Activated T-cell treated with anti-CD3 and anti-CD28 coated beads, Interleukin-2, amount 50 U/mL, for 72 hours (primary cell): ENCODE data around the gene GLUD1. TPM values are rescaled to one million over a fixed set of nuclear protein-coding genes. Genes with fewer than 3 reads are reported as not detected.
"Not testable (repeated sequence)": the region's sequence is repeated elsewhere in the genome, so short reads cannot be mapped to it uniquely, and the experiment has no call there.

Source experiments
- ATAC-seq, 2 donors: fragments of 150-1000 bp; cut with Tn5 transposase; replicated peaks in 1 of 2; 2 replicates each; pipeline ENCODE4 v1.10.0; 2021; ENCODE audit warnings: moderate library complexity in 2 of 2, mild to moderate bottlenecking in 1 of 2
- DNase-seq, 2 donors: peaks; one replicate each; pipeline ENCODE4 v3.0.0; 2021 to 2022; ENCODE audit warnings: mixed read lengths in 1 of 2
- H3K27ac Mint-ChIP-seq: one replicate; pipeline ENCODE4 v1.8.0; 2022; ENCODE audit warnings: mild to moderate bottlenecking, moderate library complexity, mixed read lengths
- H3K27me3 Mint-ChIP-seq: one replicate; pipeline ENCODE4 v1.8.0; 2022; ENCODE audit warnings: low read depth, mixed read lengths
- H3K36me3 Mint-ChIP-seq, 2 donors: one replicate each; pipeline ENCODE4 v1.8.0; 2022; ENCODE audit warnings: mixed read lengths in 2 of 2, mild to moderate bottlenecking in 1 of 2; ENCODE audit not compliant: insufficient read depth in 2 of 2
- H3K4me1 Mint-ChIP-seq: one replicate; pipeline ENCODE4 v1.8.0; 2022; ENCODE audit warnings: low read depth, mixed read lengths
- H3K4me3 Mint-ChIP-seq, 2 donors: one replicate each; pipeline ENCODE4 v1.8.0; 2022; ENCODE audit warnings: mild to moderate bottlenecking in 2 of 2, mixed read lengths in 2 of 2, moderate library complexity in 2 of 2
- H3K9me3 Mint-ChIP-seq, 2 donors: one replicate each; pipeline ENCODE4 v1.8.0; 2022; ENCODE audit warnings: mixed read lengths in 2 of 2
- total RNA-seq, 2 donors: library from RNA; stranded (reverse); gene quantifications; one replicate each; pipeline ENCODE4 v1.2.3, GENCODE V29; 2022

GLUD1 gene
- total RNA-seq, 2 donors from 2014 or later: 123 to 160 TPM

DNA sequence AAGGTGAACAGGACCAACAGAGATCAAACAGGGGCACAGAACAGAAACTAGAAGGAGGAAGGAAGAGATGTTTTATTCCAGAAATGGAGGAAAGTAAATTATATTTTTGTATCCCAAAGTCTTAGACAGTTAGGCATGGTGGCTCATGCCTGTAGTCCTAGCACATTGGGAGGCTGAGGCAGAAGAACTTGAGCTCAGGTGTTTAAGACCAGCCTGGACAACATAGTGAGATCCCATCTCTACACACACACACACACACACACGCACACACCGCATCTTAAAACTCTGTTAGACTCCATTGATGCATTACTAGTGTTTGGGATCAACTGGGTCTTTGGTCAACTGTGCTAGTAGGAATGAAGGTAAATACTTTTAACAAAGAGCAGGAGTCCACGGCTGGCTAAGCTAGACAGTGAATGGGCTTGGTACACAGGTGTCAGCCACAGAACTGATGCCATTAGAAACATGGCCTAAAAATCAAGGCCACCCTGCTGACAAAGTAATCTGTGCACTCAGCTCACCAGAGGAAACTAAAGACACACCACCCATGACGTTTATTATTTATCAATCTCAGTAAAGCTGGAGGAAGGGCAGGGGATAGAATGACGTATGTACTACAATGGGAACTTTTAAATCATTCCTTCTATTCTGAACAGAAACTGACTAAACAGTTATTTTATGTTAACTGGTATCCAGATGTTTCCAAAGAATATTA lies 10.9 kb downstream of the GLUD1 start:
- H3K27ac Mint-ChIP-seq: peak overlapping the region; percentile 96
- peaks cover 67% of the 10 kb centered on the region for H3K4me1 Mint-ChIP-seq
- H3K9me3 Mint-ChIP-seq, H3K27me3 Mint-ChIP-seq: not testable (repeated sequence)
- peaks cover 12 to 20% of the 10 kb centered on the region in 2 donors for H3K36me3 Mint-ChIP-seq
- ATAC-seq (peak; percentile 70 to 79), DNase-seq (peak in 1 of 2 donors; percentile 13)
- peak overlapping the region; percentile 61 to 87 for H3K4me3 Mint-ChIP-seq

- not testable (repeated sequence) for H3K9me3 Mint-ChIP-seq, ATAC-seq, H3K27me3 Mint-ChIP-seq, DNase-seq
- H3K36me3 Mint-ChIP-seq: peaks cover 9 to 12% of the 10 kb centered on the region in 2 donors
- peak overlapping the region; percentile 61 to 81 for H3K4me3 Mint-ChIP-seq
- H3K27ac Mint-ChIP-seq: peak overlapping the region; percentile 96
- peaks cover 65% of the 10 kb centered on the region for H3K4me1 Mint-ChIP-seq
These were observed 12.4 kb downstream of the GLUD1 start for GRCh38 chr10:87082219-87082618.

DNA sequence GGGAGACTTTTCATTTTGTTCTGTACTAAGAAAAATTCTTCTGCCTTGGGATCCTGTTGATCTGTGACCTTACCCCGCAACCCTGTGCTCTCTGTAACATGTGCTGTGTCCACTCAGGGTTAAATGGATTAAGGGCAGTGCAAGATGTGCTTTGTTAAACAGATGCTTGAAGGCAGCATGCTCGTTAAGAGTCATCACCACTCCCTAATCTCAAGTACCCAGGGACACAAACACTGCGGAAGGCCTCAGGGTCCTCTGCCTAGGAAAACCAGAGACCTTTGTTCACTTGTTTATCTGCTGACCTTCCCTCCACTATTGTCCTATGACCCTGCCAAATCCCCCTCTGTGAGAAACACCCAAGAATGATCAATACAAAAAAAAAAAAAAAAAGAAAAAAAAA lies 13.1 kb downstream of the GLUD1 start:
- not testable (repeated sequence) for H3K9me3 Mint-ChIP-seq, ATAC-seq, H3K4me3 Mint-ChIP-seq, H3K27ac Mint-ChIP-seq, DNase-seq, H3K27me3 Mint-ChIP-seq
- peaks cover 63% of the 10 kb centered on the region for H3K4me1 Mint-ChIP-seq
- H3K36me3 Mint-ChIP-seq: peaks cover 9 to 12% of the 10 kb centered on the region in 2 donors

DNA sequence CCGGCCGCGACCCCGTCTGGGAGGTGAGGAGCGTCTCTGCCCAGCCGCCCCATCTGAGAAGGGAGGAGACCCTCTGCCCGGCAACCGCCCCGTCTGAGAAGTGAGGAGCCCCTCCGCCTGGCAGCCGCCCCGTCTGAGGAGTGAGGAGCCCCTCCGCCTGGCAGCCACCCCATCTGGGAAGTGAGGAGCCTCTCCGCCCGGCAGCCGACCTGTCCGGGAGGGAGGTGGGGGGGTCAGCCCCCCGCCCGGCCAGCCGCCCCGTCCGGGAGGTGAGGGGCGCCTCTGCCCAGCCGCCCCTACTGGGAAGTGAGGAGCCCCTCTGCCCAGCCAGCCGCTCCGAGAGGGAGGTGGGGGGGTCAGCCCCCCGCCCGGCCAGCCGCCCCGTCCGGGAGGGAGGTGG lies 14.0 kb downstream of the GLUD1 start:
- not testable (repeated sequence) for H3K4me3 Mint-ChIP-seq, H3K27ac Mint-ChIP-seq, H3K27me3 Mint-ChIP-seq, DNase-seq, ATAC-seq, H3K9me3 Mint-ChIP-seq
- peaks cover 8 to 14% of the 10 kb centered on the region in 2 donors for H3K36me3 Mint-ChIP-seq
- H3K4me1 Mint-ChIP-seq: peaks cover 54% of the 10 kb centered on the region

- H3K4me3 Mint-ChIP-seq: no peak overlapping the region
- H3K36me3 Mint-ChIP-seq: peaks cover 5 to 14% of the 10 kb centered on the region in 2 donors
- ATAC-seq: no peak
- H3K4me1 Mint-ChIP-seq: peaks cover 41% of the 10 kb centered on the region
- H3K9me3 Mint-ChIP-seq: no peaks in the 10 kb centered on the region
- DNase-seq: no peak
- no peaks in the 10 kb centered on the region for H3K27me3 Mint-ChIP-seq
- H3K27ac Mint-ChIP-seq: no peak overlapping the region
These were observed 15.4 kb downstream of the GLUD1 start for GRCh38 chr10:87079106-87079836.

GRCh38 chr10:87076421-87076820 lies 18.2 kb downstream of the GLUD1 start:
- H3K27ac Mint-ChIP-seq: peak overlapping the region; percentile 33

DNA sequence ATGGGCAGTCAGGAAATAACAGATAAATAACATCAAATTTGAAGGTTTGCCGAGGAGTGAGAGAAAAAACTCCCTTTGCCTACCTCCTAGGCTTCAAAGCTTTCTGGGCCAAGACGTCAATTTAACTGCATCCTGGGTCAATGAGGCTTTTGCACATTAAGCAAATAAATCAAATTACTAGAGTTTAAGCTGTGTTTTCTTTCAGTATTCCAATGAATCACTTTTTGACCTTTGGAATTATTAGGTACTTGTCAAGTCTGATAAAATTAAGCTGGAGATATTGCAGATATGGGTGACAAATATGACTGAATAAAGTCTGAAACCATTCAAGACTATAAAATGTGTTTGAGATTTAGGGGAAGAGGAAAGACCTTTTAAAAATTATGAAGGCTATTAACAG lies 22.2 kb downstream of the GLUD1 start:
- Mint-ChIP-seq H3K4me1 (peaks cover 5% of the 10 kb centered on the region), H3K9me3 (no peaks in the 10 kb centered on the region), H3K36me3 (peaks cover 7 to 21% of the 10 kb centered on the region in 2 donors), H3K27me3 (no peaks in the 10 kb centered on the region), H3K27ac (no peak overlapping the region), H3K4me3 (no peak overlapping the region)
- ATAC-seq (no peak), DNase-seq (no peak)

More at GRCh38 chr10:87076421-87076820, 18.2 kb downstream of the GLUD1 start:
- Mint-ChIP-seq H3K36me3 (peaks cover 4 to 19% of the 10 kb centered on the region in 2 donors), H3K4me1 (peaks cover 15% of the 10 kb centered on the region)
- not testable (repeated sequence) for H3K4me3 Mint-ChIP-seq, H3K27me3 Mint-ChIP-seq, DNase-seq, H3K9me3 Mint-ChIP-seq, ATAC-seq

DNA sequence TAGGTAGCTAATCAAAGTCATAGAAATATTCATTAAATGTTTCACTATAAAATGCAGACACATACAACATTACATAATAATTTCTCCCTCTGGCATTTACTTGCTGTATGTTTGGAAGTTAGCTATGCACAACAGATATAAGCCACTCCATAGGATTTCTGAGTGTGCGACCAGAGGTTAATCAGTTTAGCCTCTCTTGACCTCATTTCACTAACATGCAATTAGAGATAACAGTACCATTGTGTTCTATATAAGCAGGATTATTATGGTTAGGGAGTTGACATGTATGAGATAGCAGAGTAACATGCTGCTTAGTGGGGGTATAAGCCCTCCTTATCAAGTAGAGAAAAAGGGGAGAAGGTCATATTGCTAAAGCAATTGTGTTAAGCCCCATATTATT lies 26.4 kb downstream of the GLUD1 start:
- no peak for DNase-seq
- Mint-ChIP-seq H3K27me3 (no peaks in the 10 kb centered on the region), H3K4me1 (no peaks in the 10 kb centered on the region), H3K9me3 (no peaks in the 10 kb centered on the region), H3K27ac (no peak overlapping the region), H3K36me3 (peaks cover 11 to 35% of the 10 kb centered on the region in 2 donors), H3K4me3 (no peak overlapping the region)
- ATAC-seq: no peak

- ATAC-seq (no peak), DNase-seq (no peak)
- Mint-ChIP-seq H3K36me3 (peaks cover 11 to 34% of the 10 kb centered on the region in 2 donors), H3K4me3 (no peak overlapping the region), H3K27ac (peak overlapping the region; percentile 69), H3K9me3 (no peaks in the 10 kb centered on the region), H3K4me1 (no peaks in the 10 kb centered on the region), H3K27me3 (no peaks in the 10 kb centered on the region)
These were observed 27.8 kb downstream of the GLUD1 start for GRCh38 chr10:87066865-87067264.

DNA sequence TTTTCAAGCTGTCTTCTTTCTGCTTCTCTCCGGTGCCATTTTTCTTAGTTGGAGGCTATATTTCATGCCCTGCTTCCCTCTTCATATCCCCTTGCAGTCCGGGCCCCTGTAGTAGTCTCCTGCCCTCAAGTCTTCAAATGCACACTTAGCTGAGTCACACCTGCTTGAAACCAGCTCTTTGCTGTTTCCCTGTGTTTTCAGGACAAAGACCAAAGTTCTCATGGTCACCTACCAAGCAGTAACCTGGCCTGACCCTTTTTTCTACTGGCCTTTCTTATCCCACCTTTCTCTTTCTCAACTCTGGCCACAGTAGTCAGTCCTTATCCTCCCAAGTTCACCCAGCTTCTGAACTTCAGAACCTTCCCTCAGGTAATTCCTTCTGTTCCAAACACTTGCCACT lies 28.5 kb downstream of the GLUD1 start:
- peaks cover 8 to 28% of the 10 kb centered on the region in 2 donors for H3K36me3 Mint-ChIP-seq
- peak overlapping the region; percentile 69 for H3K27ac Mint-ChIP-seq
- H3K4me1 Mint-ChIP-seq: no peaks in the 10 kb centered on the region
- no peaks in the 10 kb centered on the region for H3K9me3 Mint-ChIP-seq
- H3K4me3 Mint-ChIP-seq: no peak overlapping the region
- ATAC-seq (no peak), DNase-seq (no peak)
- no peaks in the 10 kb centered on the region for H3K27me3 Mint-ChIP-seq

DNA sequence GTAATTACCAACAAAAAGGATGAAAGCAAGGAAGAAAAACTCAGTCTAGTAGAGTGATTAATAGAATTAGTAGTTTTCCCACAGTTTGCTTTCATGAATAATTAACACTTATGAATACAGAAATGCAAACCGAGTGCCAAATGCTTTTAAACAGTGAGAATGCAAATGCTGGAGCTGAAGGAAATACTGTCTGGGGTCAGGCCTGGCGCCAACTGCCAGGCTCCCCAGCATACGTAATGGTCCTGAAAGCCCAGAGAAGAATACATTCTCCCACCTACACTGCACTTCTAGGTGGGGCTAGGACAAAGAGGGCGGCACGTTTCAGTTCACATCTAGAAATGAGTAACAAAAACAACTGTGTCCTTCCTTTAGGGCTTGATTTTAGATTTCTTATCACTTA lies 30.0 kb downstream of the GLUD1 start:
- H3K4me3 Mint-ChIP-seq: no peak overlapping the region
- DNase-seq (no peak), ATAC-seq (no peak)
- peaks cover 8 to 34% of the 10 kb centered on the region in 2 donors for H3K36me3 Mint-ChIP-seq
- H3K9me3 Mint-ChIP-seq: no peaks in the 10 kb centered on the region
- H3K27ac Mint-ChIP-seq: no peak overlapping the region
- H3K27me3 Mint-ChIP-seq: no peaks in the 10 kb centered on the region
- no peaks in the 10 kb centered on the region for H3K4me1 Mint-ChIP-seq

GRCh38 chr10:87060280-87060928 lies 34.2 kb downstream of the GLUD1 start:
- DNase-seq: no peak
- Mint-ChIP-seq H3K9me3 (no peaks in the 10 kb centered on the region), H3K27me3 (no peaks in the 10 kb centered on the region), H3K4me1 (no peaks in the 10 kb centered on the region), H3K27ac (no peak overlapping the region), H3K36me3 (peaks cover 2 to 24% of the 10 kb centered on the region in 2 donors), H3K4me3 (no peak overlapping the region)
- ATAC-seq: no peak

- Mint-ChIP-seq H3K4me3 (no peak overlapping the region), H3K36me3 (peaks cover 2 to 24% of the 10 kb centered on the region in 2 donors), H3K27ac (no peak overlapping the region), H3K4me1 (no peaks in the 10 kb centered on the region), H3K27me3 (no peaks in the 10 kb centered on the region), H3K9me3 (no peaks in the 10 kb centered on the region)
- no peak for DNase-seq
- no peak for ATAC-seq
These were observed 35.2 kb downstream of the GLUD1 start for GRCh38 chr10:87059401-87059800.
